Activated naive CD8-positive, alpha-beta T cell treated with anti-CD3 and anti-CD28 coated beads, Interleukin-2, amount 50 U/mL, for 24 hours (primary cell): ENCODE results near the gene JSRP1.
A peak's percentile ranks its signal among the peaks of the same experiment; 100 is the strongest.

Experiments used
- ATAC-seq: fragments of 150-1000 bp; cut with Tn5 transposase; one replicate; pipeline ENCODE4 v1.10.0; 2021
- DNase-seq: peaks from one replicate; pipeline ENCODE4 v3.0.0; 2021
- H3K27ac Mint-ChIP-seq: one replicate; pipeline ENCODE4 v1.8.0; 2021; ENCODE audit warnings: mild to moderate bottlenecking, mixed read lengths
- H3K27me3 Mint-ChIP-seq: one replicate; pipeline ENCODE4 v1.8.0; 2021; ENCODE audit warnings: mixed read lengths
- H3K36me3 Mint-ChIP-seq: one replicate; pipeline ENCODE4 v1.8.0; 2021; ENCODE audit warnings: low read depth, mixed read lengths
- H3K4me1 Mint-ChIP-seq: one replicate; pipeline ENCODE4 v1.8.0; 2021; ENCODE audit warnings: mixed read lengths
- H3K4me3 Mint-ChIP-seq: one replicate; pipeline ENCODE4 v1.8.0; 2021; ENCODE audit warnings: mild to moderate bottlenecking, moderate library complexity, mixed read lengths
- H3K9me3 Mint-ChIP-seq: one replicate; pipeline ENCODE4 v1.8.0; 2021; ENCODE audit warnings: mixed read lengths

Gene JSRP1

DNA sequence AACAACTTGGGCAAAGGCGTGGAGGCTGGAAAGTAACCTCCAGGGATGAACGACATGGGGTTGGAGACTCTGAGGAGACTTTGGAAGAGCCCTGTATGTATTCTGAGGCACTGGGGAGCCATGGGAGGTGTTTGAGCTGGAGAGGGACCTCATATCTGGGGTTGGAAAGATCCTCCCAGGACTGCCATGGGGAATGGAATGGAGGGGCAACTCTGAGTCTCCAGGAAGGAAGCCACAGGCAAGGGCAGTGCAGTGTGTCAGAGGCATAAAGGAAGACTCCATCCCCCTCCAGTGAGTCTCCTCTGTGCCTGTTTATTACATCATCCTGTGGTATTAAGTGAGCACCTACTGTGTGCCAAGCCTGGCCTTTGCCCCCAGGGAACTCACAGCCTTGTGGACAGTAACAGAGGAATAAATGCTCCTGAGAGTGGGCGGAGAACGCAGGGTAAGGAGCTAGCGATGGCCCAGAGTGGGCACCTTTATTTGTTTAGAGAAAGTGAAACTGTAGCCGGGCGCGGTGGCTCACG, 18.0 kb upstream of the JSRP1 start:
- peaks cover 31% of the 10 kb centered on the region for H3K4me1 Mint-ChIP-seq
- no peaks in the 10 kb centered on the region for H3K27me3 Mint-ChIP-seq
- H3K36me3 Mint-ChIP-seq: peaks cover 28% of the 10 kb centered on the region
- H3K4me3 Mint-ChIP-seq: peak overlapping the region; percentile 89
- no peak for DNase-seq
- peak overlapping the region; percentile 87 for H3K27ac Mint-ChIP-seq
- H3K9me3 Mint-ChIP-seq: no peaks in the 10 kb centered on the region
- no peak for ATAC-seq

DNA sequence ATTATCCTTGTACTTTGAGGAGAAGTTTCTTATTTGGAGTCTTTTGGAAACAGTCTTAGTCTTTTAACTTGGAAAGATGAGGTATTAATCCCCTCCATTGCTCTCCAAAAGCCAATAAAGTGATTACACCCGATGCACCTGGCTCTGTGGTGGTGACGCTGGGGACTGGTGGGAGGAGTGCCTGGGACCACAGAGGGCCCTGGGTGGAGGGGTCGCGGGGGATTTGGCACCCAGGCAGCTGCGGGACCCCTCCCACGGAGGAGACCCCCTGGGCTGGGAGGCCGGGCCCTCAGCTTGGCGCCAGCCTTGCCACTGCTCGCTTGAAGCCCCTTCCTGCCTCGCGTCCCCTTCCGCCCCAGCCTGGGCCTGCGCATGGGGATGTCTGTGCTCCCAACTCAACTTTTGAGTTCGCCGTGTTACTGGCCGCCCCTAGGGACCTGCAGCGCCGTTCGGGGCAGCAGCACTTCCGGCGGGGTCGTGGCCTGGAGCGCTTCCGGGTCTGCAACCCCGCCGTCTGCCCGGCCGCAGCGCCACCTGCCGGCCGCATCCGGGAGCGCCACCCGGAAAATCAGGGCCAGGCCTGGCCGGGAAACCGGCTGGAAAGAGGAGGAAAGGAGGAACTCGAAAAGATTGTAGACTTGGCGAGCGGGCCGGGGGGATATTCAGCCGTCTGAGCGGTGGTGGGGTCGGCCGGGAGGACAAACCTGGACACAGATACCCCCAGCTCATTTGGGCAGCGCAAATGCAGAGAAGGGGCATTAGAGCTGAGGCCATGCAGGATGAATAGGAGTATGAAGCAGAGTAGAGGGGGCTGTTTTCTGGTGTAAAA, 17.4 kb upstream of the JSRP1 start:
- H3K4me3 Mint-ChIP-seq: peak overlapping the region; percentile 89
- no peaks in the 10 kb centered on the region for H3K27me3 Mint-ChIP-seq
- ATAC-seq (peak; percentile 77), DNase-seq (peak; percentile 91)
- peaks cover 28% of the 10 kb centered on the region for H3K36me3 Mint-ChIP-seq
- no peaks in the 10 kb centered on the region for H3K9me3 Mint-ChIP-seq
- peak overlapping the region; percentile 87 for H3K27ac Mint-ChIP-seq
- peaks cover 30% of the 10 kb centered on the region for H3K4me1 Mint-ChIP-seq

DNA sequence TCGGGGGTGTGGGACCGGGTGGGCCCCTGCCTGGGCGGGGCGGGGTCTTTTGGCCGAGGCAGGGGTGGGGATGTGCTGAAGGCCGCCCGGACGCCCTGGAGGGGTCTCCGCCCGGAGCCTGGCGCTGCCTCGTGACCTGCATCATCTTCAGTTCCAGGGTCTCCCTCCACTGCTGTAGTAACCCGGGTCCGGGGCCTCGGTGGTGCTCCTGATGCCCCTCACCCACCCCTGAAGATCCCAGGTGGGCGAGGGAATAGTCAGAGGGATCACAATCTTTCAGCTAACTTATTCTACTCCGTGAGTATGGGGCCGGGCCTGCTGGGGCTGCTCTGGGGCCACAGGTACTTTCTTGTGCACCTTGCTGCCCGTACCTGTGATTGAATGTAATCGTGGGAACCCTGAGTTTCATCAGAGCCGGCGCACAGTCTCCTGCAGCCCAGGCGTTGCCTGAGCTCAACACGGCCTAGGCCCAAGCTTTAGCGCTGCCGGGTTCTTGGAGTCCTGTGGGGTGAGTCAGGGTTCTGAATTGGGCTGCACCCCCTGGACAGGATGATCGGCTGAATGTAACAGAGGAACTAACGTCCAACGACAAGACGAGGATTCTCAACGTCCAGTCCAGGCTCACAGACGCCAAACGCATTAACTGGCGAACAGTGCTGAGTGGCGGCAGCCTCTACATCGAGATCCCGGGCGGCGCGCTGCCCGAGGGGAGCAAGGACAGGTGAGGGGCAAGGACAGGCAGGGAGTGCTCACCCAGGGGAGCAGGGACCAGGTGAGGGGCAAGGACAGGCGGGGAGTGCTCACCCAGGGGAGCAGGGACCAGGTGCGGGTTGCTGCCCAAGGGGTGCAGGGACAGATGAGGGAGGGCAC, 15.3 kb upstream of the JSRP1 start:
- H3K9me3 Mint-ChIP-seq: no peaks in the 10 kb centered on the region
- peak overlapping the region; percentile 89 for H3K4me3 Mint-ChIP-seq
- peaks cover 42% of the 10 kb centered on the region for H3K4me1 Mint-ChIP-seq
- peak overlapping the region; percentile 86 for H3K27ac Mint-ChIP-seq
- peak; percentile 26 for DNase-seq
- no peaks in the 10 kb centered on the region for H3K27me3 Mint-ChIP-seq
- ATAC-seq: no peak
- H3K36me3 Mint-ChIP-seq: peaks cover 28% of the 10 kb centered on the region

DNA sequence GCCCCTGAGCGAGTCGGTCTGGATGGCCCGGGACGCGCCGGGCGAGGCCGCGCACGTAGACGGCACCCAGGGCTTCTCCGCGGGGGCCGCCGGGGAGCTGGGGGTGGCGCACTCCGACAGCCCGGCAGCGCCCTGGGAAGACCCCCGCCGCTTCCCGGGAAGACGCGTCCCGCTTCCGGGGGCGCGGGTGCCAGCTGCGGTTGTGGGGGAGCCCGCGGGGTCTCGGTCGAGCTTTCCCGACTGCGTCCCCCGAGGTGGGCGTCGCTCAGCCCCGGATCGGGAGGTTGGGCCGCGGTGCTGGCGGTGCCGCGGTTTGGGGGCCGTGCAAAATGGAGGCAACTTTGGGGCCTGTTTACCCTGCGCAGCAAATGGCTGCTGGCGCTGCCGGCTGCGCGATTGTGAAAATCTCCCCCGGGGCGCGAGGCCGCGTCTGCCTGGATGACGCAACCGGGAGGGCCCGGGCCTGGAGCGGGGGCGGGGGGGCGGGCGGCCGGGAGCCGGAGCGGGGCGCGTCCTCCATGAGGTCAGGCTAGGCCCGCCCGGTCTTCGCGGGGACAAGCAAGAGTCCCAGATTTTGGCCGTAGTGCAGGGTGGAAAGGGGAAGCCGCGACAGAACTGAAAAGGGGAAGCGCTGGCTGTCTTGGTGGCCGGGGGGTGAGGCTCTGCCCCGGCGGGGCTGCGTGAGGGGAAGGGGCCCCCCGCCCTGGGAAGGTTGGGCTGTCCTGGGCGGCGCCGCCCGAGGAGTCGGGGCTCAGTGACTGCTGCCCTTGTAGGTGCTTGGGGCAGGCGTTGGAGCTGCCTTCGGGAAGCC, 14.4 kb upstream of the JSRP1 start:
- Mint-ChIP-seq H3K4me3 (peak overlapping the region; percentile 89), H3K4me1 (peaks cover 48% of the 10 kb centered on the region), H3K9me3 (no peaks in the 10 kb centered on the region), H3K36me3 (peaks cover 28% of the 10 kb centered on the region), H3K27ac (peak overlapping the region; percentile 89), H3K27me3 (no peaks in the 10 kb centered on the region)
- peak; percentile 78 for DNase-seq
- peak; percentile 10 for ATAC-seq

DNA sequence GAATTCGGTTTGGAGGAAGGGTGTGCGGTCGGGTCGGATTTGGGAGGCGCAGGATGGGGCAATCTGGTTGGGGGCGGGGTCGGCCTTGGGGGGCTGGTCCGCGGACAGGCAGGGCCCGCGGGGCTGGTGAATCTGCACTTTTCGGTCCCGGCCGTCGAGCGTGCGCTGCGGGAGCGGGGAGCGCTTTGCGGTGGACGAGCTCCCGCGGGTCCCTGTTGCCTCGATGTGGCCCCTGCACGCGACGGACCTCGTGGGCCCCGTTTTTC, 13.9 kb upstream of the JSRP1 start:
- DNase-seq: peak; percentile 53
- H3K4me3 Mint-ChIP-seq: peak overlapping the region; percentile 89
- no peaks in the 10 kb centered on the region for H3K9me3 Mint-ChIP-seq
- peaks cover 47% of the 10 kb centered on the region for H3K4me1 Mint-ChIP-seq
- ATAC-seq: no peak
- peak overlapping the region; percentile 89 for H3K27ac Mint-ChIP-seq
- H3K36me3 Mint-ChIP-seq: peaks cover 28% of the 10 kb centered on the region
- H3K27me3 Mint-ChIP-seq: no peaks in the 10 kb centered on the region

DNA sequence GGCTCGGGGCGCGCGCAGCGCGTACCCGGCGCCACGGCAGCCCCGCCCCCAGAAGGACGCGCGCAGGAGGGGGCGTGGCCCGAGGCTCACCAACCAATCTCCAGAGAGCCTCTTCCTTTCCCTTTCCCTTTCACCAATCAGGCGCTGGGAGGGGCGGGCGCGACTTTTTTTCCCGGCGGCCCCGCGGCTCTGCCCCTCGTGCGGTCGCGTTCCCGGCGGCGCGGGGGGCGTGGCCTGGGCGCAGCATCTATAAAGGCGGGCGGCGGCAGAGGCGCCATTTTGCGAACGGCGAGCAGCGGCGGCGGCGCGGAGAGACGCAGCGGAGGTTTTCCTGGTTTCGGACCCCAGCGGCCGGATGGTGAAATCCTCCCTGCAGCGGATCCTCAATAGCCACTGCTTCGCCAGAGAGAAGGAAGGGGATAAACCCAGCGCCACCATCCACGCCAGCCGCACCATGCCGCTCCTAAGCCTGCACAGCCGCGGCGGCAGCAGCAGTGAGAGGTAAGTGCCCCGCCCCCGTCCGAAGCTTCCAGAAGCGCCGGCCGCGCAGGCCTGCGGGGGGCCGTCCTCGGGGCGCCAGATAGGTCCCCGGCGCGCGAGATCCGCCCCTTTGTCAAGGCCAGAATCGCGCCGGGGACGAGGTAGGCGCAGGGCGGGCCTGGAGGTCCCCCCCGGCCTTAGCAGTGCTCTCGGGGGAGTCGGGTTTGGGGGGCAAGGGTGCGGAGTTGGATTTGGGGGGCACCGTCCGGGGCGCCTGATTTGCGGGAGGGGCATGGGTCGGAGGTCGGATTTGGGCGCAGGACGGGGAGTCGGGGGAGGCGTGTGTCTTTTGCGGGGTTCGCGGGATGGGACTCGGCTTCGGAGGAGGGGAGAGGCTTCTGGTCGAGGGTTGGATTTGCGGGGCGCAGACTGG, 13.3 kb upstream of the JSRP1 start:
- peaks cover 28% of the 10 kb centered on the region for H3K36me3 Mint-ChIP-seq
- peak overlapping the region; percentile 89 for H3K4me3 Mint-ChIP-seq
- ATAC-seq (peak; percentile 63), DNase-seq (peak; percentile 99)
- H3K4me1 Mint-ChIP-seq: peaks cover 44% of the 10 kb centered on the region
- no peaks in the 10 kb centered on the region for H3K27me3 Mint-ChIP-seq
- peak overlapping the region; percentile 89 for H3K27ac Mint-ChIP-seq
- H3K9me3 Mint-ChIP-seq: no peaks in the 10 kb centered on the region

DNA sequence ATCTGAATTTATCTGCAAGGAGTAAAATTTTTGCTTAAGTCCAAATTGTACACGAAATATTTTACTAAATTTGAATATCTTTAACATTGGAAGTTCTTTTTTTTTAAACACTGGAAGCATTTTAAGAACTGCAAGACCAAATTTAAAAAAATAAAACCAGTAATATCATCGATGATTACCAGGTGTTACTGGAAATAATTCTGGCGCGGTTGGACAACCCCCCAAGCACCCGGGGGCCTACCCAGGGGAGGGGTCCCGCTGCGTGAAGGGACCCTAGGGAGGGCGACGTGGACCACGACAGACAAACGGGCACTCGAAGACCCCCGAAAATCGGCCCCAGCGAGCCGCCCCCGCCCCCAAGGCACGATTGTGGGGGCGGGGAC, 12.6 kb upstream of the JSRP1 start:
- peaks cover 37% of the 10 kb centered on the region for H3K4me1 Mint-ChIP-seq
- H3K27ac Mint-ChIP-seq: peak overlapping the region; percentile 89
- H3K4me3 Mint-ChIP-seq: peak overlapping the region; percentile 89
- H3K27me3 Mint-ChIP-seq: no peaks in the 10 kb centered on the region
- DNase-seq (no peak), ATAC-seq (no peak)
- H3K9me3 Mint-ChIP-seq: no peaks in the 10 kb centered on the region
- H3K36me3 Mint-ChIP-seq: peaks cover 22% of the 10 kb centered on the region

DNA sequence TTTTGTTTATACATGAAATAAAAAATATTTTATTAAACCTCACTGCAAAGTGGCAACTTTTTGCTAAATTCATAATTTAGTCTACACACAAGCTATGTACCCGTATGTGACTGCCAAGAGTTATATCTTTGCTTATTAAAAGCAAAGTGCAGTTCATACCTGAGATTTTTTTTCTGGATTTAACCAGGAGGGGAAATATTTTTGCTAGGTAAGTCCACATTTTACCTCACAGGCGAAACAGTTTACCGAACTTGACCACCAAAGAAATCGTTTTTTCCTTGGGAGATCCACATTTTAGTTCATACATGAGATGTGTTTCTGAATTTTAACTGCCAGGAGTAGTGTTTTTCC, 12.2 kb upstream of the JSRP1 start:
- Mint-ChIP-seq H3K4me1 (peaks cover 33% of the 10 kb centered on the region), H3K9me3 (no peaks in the 10 kb centered on the region), H3K36me3 (peaks cover 19% of the 10 kb centered on the region), H3K4me3 (peak overlapping the region; percentile 89), H3K27ac (peak overlapping the region; percentile 39), H3K27me3 (no peaks in the 10 kb centered on the region)
- no peak for ATAC-seq
- no peak for DNase-seq

DNA sequence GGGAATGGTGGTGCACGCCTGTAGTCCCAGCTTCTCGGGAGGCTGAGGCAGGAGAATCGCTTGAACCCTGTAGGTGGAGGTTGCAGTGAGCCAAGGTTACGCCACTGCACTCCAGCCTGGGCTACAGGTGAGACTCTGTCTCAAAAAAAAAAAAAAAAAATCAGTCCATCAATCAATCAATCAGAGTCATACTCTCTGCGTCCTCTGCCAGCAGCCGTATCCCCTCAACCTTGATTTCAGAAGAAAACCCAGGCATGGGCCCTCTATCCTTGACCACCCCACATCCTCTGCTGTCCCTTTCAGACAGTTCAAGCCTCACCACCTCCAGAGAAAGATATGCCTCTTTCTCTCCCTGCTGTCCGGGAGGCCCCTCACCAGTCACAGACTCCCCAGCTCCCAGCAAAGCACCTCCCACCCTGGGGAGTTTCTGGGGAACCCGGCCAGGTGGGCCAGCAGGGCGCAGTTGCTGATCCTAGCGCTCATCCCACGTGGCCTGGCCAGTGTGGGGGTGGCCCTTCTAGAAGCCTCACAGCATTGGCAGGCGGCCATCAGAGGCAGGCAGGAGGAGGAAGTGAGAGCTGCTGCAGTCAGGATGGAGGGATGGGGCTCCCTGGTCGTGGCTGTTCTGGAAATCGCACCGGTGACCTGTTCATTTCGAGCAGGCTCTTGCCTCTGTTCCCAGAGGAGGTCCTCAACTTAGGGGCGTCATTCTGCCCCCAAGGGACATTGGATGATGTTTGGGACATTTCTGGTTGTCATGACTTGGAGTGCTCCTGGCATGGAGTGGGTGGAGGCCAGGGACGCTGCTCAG, 10.2 kb upstream of the JSRP1 start:
- peak overlapping the region; percentile 52 for H3K27ac Mint-ChIP-seq
- H3K4me3 Mint-ChIP-seq: no peak overlapping the region
- H3K36me3 Mint-ChIP-seq: peaks cover 7% of the 10 kb centered on the region
- H3K4me1 Mint-ChIP-seq: peaks cover 19% of the 10 kb centered on the region
- H3K27me3 Mint-ChIP-seq: no peaks in the 10 kb centered on the region
- H3K9me3 Mint-ChIP-seq: no peaks in the 10 kb centered on the region
- ATAC-seq: peak; percentile 6
- DNase-seq: peak; percentile 59

DNA sequence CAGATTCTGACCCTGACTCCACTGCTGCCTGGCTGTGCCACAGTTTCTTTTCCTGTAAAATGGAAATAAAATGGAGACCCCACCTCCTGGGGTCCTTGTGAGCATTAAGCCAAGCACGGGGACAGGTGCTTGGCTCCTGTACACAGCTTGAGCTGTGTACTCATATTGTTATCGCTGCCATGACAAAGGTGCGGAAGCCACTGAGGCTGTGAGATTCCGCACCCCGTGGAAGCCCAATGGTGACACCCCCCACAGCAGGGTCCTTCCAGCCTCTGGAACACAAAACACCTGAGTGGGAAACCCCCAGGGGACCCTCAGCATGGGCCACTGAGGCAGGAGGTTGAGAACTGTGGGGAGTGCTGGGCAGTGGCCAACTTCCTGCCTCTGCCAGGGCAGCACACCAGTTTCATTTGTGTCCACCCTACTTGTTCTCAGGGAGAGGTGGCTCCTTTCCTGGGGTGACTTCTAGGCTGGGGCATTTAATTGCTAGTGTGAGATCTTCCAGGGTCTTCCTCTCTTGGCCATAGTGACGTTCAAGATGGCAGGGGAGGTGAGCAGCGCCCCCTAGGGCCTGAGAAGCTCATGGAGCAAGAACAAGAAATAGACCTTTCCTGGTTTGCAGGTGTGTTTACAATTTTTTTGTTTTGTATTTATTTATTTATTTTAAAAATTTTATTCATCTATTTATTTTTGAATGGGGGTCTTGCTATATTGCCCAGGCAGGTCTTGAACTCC, 5.4 kb upstream of the JSRP1 start:
- DNase-seq (peak; percentile 74), ATAC-seq (peak; percentile 30)
- H3K9me3 Mint-ChIP-seq: no peaks in the 10 kb centered on the region
- H3K27me3 Mint-ChIP-seq: no peaks in the 10 kb centered on the region
- H3K36me3 Mint-ChIP-seq: no peaks in the 10 kb centered on the region
- no peak overlapping the region for H3K4me3 Mint-ChIP-seq
- peaks cover 31% of the 10 kb centered on the region for H3K4me1 Mint-ChIP-seq
- no peak overlapping the region for H3K27ac Mint-ChIP-seq

DNA sequence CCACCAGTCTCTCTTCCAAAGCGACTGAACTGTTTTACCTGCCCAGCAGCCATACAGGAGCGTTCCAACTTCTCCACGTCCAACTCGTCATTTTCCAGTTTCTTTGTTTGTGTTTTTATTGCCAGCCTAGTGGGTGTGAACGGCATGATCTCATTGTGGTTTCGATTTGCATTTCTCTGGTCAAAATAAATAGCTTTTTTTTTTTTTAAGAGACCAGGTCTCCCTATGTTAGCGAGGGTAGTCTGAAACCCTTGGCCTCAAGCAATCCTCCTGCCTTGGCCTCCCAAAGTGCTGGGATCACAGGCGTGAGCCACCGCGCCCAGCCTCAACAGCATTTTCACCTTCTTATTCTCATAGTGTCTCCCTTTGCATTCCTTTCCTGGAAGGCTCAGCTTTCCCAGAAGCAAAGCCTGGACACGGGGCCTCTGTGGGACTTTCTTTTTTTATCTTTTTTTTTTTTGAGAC, 4.2 kb upstream of the JSRP1 start:
- no peaks in the 10 kb centered on the region for H3K9me3 Mint-ChIP-seq
- no peak for ATAC-seq
- no peak for DNase-seq
- H3K4me3 Mint-ChIP-seq: no peak overlapping the region
- H3K36me3 Mint-ChIP-seq: no peaks in the 10 kb centered on the region
- no peak overlapping the region for H3K27ac Mint-ChIP-seq
- no peaks in the 10 kb centered on the region for H3K27me3 Mint-ChIP-seq
- peaks cover 27% of the 10 kb centered on the region for H3K4me1 Mint-ChIP-seq

DNA sequence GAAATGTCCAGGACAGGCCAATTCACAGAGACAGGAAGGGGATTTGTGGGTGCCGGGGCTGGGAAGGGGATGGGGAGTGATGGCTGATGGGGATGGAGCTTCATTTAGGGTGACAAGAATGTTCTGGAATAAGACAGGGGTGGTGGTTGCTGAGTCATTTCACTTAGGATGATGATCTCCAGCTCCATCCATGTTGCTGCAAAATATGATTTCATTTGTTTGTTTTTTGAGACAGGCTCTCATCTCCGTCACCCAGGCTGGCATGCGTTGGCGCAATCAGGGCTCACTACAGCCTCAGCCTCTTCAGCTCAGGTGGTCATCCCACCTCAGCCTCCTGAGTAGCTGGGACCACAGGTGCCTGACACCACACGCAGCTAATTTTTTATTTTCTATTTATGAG, 3.1 kb upstream of the JSRP1 start:
- H3K4me3 Mint-ChIP-seq: no peak overlapping the region
- H3K36me3 Mint-ChIP-seq: no peaks in the 10 kb centered on the region
- no peak overlapping the region for H3K27ac Mint-ChIP-seq
- DNase-seq (no peak), ATAC-seq (no peak)
- H3K9me3 Mint-ChIP-seq: no peaks in the 10 kb centered on the region
- peaks cover 28% of the 10 kb centered on the region for H3K4me1 Mint-ChIP-seq
- no peaks in the 10 kb centered on the region for H3K27me3 Mint-ChIP-seq
